Iris pigment epithelial cell (primary cell): ENCODE measurements around the gene TIAM1.

Source experiments
- DNase-seq: peaks from one replicate; pipeline ENCODE4 v3.0.0-alpha.2; 2011; ENCODE audit warnings: low read depth

The TIAM1 gene

GRCh38 chr21:31332525-31332924, 11.5 kb downstream of the TIAM1 start:
- no peak for DNase-seq

- no peak for DNase-seq
Observed at GRCh38 chr21:31331231-31331630, 12.8 kb downstream of the TIAM1 start.

GRCh38 chr21:31330144-31330483, 13.9 kb downstream of the TIAM1 start:
- DNase-seq: no peak

- DNase-seq: no peak
Observed at GRCh38 chr21:31329456-31330143, 14.5 kb downstream of the TIAM1 start.

- peak; percentile 17 for DNase-seq
Observed at GRCh38 chr21:31326522-31327242, 17.4 kb downstream of the TIAM1 start.

- peak; percentile 52 for DNase-seq
Observed at GRCh38 chr21:31318971-31319370, 25.1 kb downstream of the TIAM1 start.

GRCh38 chr21:31317688-31318087, 26.4 kb downstream of the TIAM1 start:
- no peak for DNase-seq

- peak; percentile 62 for DNase-seq
Observed at GRCh38 chr21:31316488-31317169, 27.4 kb downstream of the TIAM1 start.

- DNase-seq: no peak
Observed at GRCh38 chr21:31316072-31316471, 28.0 kb downstream of the TIAM1 start.

- peak; percentile 72 for DNase-seq
Observed at GRCh38 chr21:31310750-31311149, 33.3 kb downstream of the TIAM1 start.

- DNase-seq: no peak
Observed at GRCh38 chr21:31308584-31308983, 35.5 kb downstream of the TIAM1 start.

- no peak for DNase-seq
Observed at GRCh38 chr21:31305888-31306287, 38.2 kb downstream of the TIAM1 start.

- DNase-seq: no peak
Observed at GRCh38 chr21:31299291-31300147, 44.5 kb downstream of the TIAM1 start.

- DNase-seq: no peak
Observed at GRCh38 chr21:31298618-31299269, 45.3 kb downstream of the TIAM1 start.

GRCh38 chr21:31297806-31298205, 46.3 kb downstream of the TIAM1 start:
- DNase-seq: no peak

GRCh38 chr21:31295676-31296075, 48.4 kb downstream of the TIAM1 start:
- no peak for DNase-seq

- DNase-seq: no peak
Observed at GRCh38 chr21:31294691-31295090, 49.4 kb downstream of the TIAM1 start.

- DNase-seq: peak; percentile 97
Observed at GRCh38 chr21:31293986-31294385, 50.1 kb downstream of the TIAM1 start.

GRCh38 chr21:31290765-31291164, 53.3 kb downstream of the TIAM1 start:
- DNase-seq: no peak

- DNase-seq: no peak
Observed at GRCh38 chr21:31289702-31290101, 54.4 kb downstream of the TIAM1 start.

GRCh38 chr21:31288191-31288590, 55.9 kb downstream of the TIAM1 start:
- no peak for DNase-seq

- DNase-seq: no peak
Observed at GRCh38 chr21:31287201-31287600, 56.9 kb downstream of the TIAM1 start.
